Neural progenitor cell (in vitro differentiated cells): ENCODE results near the gene KCTD4.

Experiments used
- CTCF ChIP-seq: fragments of 200-600 bp; sonication (generic); IDR thresholded peaks from 2 replicates; pipeline ENCODE4 v1.5.1; 2017; ENCODE audit warnings: antibody characterized with exemption, mild to moderate bottlenecking
- EZH2 ChIP-seq: fragments of 200-600 bp; sonication (generic); IDR thresholded peaks from 2 replicates; pipeline ENCODE4 v1.6.1; 2017; ENCODE audit warnings: antibody characterized with exemption, mild to moderate bottlenecking, moderate library complexity
- EZH2phosphoT487 ChIP-seq: fragments of 200-600 bp; sonication (generic); IDR thresholded peaks from 2 replicates; pipeline ENCODE4 v1.6.1; 2017; ENCODE audit warnings: antibody characterized with exemption

- TF ChIP-seq CTCF = no peak
- TF ChIP-seq EZH2 = no peak
- TF ChIP-seq EZH2phosphoT487 = no peak
Observed at GRCh38 chr13:45222919-45223318, 22.1 kb upstream of the KCTD4 start.
